NCI-H748 (cell line): ENCODE data around the gene GTF3C2.
"Not testable (repeated sequence)": the region's sequence is repeated elsewhere in the genome, so short reads cannot be mapped to it uniquely, and the experiment has no call there.

ENCODE experiments used
- DNase-seq: peaks from one replicate; lab custom pipeline; 2025; ENCODE audit not compliant: unreplicated experiment; lab: John Stamatoyannopoulos, UW

Gene GTF3C2

DNA sequence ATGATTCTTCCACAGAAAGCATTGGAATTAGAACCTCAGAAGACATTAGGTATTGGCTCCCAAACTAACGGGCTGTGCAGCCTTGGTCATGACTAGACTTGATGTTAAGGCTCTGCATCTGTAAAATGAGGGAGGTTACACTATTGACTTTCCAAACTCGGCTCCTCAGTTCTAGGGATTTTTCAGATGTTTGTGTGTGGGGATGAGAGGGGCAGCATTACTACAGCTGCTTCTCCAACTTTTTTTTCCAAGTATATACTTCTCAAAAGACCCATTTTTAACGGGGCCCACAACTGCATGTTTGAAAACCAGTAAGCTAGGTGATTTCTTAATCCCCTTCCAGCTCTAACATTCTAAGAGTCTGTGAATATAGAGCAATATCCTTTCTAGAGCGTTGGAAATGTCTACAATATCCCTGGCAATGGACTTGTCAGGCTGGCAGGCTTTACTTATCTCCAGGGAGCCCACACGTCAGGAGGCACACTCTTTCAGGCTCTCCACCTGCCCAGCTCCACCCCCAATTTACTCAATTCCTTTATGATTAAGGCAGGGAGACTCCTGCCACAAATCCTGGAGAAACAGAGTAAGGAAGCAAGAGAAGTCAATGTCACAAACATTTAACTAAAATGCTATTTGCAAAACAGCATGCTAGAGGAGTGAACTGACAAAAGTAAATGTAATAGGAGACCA is 32.8 kb downstream of the GTF3C2 start:
- peak; percentile 19 for DNase-seq

DNA sequence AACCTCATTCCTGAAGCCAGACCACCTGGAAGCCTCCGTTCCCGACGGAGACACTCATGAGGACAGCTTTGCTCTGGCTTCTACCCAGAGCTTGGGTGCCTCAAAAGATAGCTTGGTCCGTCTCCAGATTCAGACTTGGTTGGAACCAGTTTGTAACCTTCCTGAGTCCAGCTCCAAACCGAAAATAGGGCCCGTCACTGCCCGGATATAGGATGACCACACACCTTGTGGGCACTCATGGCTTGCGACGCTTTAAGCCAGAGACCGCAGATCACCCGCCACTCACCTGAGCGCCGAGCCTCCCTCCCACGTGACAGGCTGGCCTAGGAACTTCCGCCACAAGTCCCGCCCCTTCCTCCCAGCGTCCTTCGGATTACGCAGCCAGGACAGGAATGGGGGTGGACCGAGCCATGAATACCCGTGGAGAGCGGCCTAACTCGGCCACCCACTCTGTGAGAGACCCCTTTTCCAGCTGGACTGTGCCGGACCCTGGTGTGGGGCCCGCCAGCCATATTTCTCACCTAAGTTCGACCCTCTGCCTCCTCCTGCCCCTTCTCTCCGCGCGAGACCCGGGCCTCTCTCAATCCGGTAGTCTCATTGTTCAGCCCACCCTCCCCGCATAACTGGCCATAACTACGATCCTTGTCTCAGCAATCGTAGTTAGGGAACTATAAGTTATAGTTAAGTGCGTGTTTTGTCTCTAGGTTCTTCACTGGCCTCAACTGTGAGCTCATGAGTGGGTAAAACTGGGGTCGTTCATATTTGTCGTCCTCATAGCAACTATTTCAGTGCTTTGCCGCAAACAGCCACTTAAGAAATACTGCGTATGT is 33.6 kb downstream of the GTF3C2 start, which contains the start of gene MPV17:
TSS of gene MPV17 (minus strand) at position 332 of the 830 bp plus-strand sequence. CDS start 580 bp downstream, outside the sequence.
- DNase-seq, result peak; percentile 93

DNA sequence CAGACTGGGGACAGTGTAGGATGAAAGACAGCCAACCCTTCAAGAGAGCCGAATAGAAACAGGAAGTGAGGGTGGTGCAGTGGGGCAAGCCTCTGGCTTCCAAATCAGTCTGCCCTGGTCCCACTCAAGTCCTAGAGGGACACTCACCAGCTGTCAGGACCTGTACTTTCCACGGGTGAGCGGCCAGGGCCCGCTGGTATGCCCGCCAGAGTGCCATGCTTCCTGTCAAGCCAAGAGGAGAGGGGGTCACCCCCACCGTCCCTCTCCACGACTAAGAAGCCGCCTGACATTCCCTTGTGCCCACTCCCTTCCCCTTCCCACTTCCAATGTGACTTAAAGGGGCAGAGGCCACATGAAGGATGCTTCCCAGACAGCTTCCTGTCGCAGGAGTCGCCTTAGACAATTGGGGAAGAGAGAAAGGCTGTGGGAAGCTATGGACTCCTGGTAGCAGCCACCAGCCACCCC is 34.2 kb downstream of the GTF3C2 start:
- peak; percentile 31 for DNase-seq

DNA sequence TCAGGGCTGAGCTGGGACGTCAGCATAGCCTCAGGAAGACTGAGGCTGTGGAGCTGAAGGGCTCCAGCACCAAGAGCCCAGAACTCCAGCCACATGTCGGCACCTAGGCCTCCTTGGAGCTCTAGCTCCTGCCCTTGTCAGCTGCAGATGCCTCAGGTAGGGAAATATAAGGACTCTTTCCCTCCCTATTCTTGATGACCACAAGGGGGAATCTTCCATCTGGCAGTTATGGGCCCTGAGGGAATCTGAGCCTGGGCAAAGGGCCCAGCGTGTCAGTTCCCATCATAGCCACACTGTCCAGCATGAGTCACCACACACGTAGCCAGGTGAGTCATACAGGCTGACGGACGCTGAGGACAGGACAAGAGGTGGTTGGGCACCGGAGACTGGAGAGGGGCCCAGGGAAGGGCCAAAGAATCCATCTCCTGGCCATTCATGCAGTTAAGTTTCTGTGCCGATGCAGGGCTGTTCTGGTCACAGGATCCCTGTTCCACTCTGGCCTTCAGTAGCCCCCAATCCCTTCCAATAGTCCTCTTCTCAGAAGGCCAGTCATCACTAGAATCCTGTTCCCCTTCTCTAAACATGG is 35.5 kb downstream of the GTF3C2 start:
- peak; percentile 17 for DNase-seq

DNA sequence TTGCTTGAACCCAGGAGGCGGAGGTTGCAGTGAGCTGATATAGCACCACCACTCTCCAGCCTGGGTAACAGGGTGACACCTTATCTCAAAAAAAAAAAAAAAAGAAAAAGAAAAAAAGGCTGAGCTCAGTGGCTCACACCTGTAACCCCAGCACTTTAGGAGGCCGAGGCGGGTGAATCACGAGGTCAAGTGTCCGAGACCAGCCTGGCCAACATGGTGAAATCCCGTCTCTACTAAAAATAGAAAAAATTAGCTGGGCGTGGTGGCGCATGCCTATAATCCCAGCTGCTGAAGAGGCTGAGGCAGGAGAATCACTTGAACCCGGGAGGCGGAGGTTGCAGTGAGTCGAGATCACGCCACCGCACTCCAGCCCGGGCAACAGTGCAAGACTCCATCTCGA is 36.7 kb downstream of the GTF3C2 start:
- not testable (repeated sequence) for DNase-seq

DNA sequence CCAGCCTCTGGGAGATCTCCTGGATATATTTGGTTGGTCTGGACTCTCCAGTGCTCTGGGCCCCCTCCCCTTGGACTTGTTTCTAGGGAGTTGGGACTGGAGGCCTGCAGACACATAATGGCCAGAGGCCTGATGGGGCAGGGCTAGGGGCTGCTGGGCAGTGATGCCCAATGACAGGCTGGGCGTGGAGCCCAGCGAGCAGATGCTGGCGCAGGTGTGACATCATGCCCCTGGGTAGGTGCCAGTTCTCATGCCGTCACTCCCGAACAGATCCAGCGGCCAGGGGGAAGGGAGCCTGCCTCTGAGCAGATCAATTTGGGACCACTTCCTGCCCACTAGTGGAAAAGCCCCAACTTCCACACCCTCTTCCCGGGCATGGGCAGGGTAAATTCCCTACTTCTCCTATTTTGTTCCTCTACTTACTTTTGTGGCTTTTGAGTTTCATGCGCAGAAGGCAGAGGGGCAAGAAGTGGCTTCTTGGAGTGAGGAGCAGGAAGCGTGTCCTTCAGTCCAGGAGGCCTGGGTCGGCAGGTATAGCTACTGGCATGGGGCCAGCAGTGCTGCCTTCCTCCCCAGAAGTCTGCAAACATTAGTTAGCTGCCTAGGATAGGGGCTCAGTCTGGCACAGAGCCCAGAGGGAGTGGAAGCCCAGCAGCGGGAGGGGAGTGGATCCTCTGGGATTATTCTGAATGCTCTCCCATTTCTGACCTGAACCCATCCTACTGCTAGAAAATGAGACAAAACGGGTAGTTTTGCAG is 39.7 kb downstream of the GTF3C2 start:
- peak; percentile 84 for DNase-seq

DNA sequence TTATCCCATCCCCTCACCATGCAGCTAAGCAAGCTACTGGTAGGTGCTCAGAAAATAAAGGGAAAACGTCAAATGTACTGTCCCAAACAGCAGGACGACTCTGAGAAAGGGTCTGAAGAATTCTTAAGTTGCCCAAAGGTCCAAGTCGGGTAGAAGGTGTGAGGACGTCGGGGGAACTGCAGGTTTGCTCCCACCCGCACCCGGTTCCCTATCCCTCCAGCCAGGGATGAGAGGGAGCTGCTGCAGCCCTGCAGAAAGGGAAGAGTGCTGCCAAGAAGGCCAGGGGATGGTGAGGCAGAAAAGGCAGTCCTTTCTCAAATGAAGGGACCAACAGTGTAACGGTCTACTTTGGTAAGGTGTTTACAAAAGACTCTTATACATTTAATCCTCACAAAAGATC is 41.4 kb downstream of the GTF3C2 start:
- no peak for DNase-seq

DNA sequence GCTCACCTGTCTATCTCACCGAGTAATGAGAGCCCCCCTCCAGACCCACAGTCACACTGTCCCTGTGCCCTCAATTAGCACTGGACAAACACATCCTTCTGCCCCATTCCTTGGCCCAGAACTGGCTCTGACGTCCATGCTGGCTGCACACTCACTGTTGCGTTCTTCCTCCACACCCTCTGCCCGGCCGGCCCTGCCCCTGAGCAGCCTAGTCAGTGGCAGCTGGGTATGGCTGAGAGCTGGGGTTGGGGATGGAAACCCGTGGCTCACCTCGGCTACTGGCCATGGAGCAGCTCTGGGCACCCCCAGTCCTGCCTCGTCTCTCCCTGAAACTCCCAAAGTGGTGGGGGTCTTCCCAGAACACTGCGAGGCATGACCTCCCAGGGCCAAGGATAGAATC is 41.9 kb downstream of the GTF3C2 start:
- no peak for DNase-seq

DNA sequence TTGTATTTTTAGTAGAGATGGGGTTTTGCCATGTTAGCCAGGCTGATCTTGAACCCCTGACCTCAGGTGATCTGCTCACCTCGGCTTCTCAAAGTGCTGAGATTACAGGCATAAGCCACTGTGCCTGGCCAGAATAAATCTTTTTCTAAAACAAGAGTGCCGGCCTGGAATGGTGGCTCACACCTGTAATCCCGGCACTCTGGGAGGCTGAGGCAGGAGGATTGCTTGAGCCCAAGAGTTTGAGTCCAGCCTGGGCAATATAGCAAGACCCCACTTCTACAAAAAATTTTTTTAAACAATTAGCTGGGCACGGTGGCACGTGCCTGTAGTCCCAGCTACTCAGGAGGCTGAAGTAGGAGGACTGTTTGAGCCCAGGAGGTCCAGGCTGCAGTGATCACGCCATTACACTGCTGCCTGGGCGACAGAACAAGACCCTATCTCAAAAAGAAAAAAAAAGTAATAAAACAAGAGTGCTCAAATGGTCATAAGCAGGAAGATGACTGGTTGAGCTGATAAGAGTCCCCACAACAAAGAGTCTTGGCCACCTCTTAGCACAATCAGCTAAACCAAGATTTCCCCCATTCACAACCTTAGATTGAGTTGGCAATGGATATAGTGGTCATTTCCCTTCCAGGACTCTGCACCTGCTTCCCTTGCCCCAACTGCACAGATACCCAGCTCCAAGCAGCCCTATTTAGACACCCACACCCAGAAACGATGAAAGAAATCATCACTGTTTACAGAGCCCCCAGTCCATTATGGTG is 42.5 kb downstream of the GTF3C2 start:
- DNase-seq, result no peak

DNA sequence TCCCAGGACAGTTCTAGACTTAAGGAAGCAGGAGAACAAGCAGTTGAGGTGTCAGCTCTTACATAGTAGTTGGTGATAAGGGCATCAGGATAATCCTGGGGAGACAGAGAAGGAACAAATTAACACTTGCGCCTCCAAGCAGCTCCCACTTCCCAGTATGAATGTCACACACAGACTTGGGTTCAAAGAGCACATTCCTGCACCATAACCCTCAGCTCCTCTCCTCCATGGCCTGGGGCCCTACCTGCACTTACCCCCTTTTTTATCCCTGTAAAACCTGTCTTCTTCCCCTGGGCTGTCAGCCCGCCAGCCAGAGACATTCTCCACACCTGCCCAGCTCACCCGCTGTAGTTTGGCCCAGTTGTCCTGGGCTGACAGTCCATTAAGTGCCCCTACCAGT is 44.4 kb downstream of the GTF3C2 start:
- DNase-seq, result no peak

DNA sequence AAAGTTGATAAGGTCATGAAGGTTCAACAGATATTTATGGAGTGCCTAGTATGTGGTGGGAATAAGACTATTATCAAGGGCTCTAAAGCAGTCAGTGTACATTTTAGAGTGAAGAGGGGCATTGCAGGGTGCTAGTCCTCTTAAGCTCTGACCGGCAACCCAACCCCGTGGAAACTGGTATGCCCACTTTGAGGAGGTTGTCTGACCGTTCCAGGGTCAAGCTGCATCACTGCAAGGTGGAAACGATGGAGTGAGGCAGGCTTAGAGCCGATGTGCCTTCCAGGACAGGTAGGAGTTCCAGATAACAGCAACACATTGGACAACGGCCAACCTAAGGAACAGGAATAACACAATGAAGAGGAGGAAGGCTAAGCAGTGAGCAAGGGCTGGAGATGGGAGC is 46.9 kb downstream of the GTF3C2 start:
- no peak for DNase-seq

DNA sequence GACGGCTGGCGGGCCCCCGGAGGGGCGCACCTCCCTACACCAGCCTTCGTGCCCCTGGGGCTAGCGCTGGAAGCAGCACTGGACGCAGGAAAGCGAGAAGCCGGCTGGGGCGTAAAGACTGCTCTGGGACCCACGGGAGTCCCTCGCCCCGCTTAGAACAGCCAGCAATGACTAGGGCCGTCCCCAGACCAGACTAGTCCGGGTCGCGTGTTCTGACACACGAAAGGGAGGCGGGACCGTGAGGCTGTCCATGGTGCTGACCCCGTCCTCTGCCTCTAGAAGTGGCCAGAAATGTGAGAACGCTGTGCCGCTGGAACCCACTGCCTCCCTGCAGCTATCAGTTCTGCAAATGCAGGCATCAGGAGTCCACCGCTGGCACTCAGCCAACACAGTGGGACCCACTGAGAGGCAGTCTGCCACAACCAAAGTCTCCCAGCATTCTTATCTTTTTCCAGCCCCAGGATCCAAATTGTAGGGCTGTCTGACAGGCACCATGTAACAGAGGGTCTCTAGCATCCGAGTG is 48.1 kb downstream of the GTF3C2 start, which contains the start of gene UCN:
TSS of gene UCN (minus strand) at position 87 of the 523 bp plus-strand sequence. CDS start 550 bp downstream, outside the sequence.
- DNase-seq, result peak; percentile 64

DNA sequence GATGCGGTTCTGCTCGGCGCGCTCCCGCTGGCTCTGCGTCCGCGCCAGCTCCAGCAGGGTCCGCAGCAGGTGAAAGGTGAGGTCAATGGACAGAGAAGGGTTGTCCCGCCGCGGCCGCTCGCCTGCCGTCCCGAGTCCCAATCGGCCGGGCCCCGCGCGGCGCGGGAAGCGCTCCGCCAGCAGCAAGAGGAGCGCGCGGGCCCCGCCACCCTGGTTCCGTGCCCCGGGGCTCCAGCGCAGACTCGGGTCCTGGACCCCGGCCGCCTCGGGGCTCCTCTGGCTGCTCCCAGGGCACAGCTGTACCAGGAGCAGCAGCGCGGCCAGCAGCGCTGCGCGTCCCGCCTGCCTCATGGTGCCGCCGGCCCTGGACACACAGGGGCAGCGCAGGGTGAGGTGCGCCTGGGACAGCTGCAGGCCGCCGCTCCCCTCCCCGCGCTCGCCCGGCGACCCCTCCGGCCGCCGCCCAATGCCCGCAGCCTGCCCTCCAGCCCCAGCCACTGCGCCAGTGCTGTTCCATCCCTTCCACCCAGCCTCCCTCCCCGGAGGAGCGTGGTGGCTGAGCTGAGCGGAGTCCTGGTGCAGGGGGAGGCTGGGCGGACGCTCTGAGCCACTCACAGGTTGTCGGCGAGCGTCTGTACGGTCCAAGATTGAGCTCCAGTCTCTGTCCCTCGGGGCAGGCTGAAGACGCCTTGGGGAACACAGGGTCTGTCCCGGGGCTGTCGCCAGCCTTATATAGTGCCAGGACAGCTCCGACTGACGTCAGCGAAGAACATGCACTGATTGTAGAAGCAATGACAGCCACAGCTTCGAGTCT is 48.8 kb downstream of the GTF3C2 start:
- DNase-seq, result peak; percentile 29

DNA sequence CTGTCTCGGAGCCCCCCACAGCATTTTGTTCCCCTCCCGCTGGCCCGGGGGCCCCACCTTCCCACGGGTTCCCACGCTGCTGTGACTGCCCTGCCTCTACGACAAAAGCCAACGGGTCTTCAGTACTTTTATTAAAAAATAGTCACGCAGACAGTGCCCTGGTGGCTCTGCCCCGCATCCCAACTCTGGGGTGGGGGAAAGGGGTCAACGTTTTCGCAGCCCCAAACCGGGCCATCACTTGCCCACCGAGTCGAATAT is 49.3 kb downstream of the GTF3C2 start:
- no peak for DNase-seq

DNA sequence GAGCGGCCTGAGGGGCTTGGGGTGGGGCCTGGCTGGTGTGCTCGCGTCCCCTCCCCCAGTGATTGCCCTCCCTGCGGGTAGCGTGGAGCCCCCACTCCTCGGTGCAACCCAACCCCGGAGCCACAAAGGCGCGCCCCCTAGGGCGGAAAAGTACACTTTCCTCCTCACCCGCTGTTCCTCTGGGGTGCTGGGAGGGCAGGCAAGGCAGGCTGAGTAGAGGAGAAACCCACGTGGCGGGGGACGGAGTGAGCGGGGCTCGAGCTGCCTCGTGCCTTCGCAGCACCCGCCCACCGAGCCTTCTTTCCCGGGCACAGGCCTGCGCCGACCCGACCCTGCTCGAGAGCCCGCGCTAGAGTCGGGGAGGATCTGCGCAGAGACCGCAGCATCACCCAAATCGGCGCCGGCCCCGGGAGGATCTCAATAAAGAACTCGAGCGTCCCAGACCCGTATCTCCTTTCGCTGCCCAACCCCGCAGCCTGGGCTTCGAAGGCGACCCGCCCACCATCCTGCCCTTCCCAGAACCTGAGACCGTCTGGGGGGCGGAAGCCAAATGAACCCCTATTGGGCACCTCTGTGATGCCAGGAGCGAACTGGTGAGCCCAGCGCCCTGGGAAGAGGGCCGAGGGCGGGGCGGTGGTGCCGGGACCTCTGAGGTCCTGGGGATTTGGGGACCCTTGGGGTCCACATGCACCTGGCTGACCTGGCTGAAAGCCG is 49.8 kb downstream of the GTF3C2 start:
- DNase-seq, result peak; percentile 38

DNA sequence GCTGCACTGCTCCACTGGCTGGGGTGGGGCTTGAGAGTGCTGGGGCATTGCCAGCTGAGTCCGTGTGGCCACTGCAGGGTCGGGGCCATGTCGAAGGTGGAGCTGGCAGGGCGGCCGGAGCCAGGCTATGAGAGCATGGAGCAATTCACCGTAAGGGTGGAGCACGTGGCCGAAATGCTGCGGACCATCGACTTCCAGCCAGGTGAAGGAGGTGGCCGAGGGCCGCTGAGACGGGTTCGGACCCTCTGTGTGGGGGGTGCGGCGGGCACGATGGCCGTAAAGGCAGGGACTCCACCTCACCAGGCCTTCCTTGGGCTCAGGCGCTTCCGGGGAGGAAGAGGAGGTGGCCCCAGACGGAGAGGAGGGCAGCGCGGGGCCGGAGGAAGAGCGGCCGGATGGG is 50.4 kb downstream of the GTF3C2 start:
- DNase-seq, result no peak

DNA sequence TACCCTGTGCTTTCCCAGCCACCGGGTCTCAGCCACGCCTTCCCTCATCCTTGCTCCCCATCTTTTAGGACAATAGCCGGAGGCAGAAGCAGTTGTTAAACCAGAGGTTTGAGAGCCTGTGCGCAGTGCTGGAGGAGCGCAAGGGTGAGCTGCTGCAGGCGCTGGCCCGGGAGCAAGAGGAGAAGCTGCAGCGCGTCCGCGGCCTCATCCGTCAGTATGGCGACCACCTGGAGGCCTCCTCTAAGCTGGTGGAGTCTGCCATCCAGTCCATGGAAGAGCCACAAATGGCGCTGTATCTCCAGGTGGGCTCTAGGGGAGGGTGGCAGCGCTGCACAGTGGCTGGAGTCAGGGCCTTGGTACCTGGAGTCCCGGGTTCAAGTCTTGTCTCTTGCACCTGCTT is 51.0 kb downstream of the GTF3C2 start:
- DNase-seq, result no peak

DNA sequence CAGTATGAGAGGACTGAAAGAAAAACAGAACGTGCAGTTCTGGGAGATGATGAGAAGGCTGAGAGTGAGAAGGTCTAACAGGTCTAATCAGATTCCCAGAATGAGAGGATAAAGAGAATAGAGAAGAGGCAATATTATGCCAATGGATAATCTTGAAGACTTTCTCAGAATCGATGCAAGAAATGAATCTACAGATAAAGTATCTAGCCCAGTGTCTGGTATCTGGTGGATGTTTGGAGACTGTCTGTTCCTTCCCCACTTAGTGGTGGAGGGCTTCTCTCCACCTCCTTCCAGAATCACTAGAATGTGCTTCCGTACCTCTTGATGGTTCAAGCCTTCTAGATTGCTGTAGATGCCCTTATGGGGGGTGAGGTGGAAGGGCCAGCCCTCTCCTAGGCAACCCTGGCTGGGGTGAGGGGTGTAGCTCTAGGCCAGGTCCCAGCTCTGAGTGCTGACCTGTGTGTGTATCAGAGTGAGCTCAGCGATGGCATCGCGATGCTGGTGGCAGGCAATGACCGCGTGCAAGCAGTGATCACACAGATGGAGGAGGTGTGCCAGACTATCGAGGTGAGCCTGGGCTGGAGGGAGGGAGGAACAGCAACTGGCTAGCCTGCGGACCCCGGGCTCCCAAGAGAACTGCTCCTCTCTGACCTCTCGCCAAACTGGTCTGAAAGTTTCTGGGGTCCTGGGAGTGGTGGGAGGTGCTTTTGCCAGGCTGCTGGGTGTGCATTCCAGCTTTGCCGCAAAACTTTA is 51.9 kb downstream of the GTF3C2 start:
- no peak for DNase-seq
